Measurements from ENCODE around the gene GRAMD4. TPM values are rescaled to one million over a fixed set of nuclear protein-coding genes. Genes with fewer than 3 reads are reported as not detected.

Gene GRAMD4
- polyA plus RNA-seq, 1 of the 3 experiments (the other 2 are of a cell fraction): 15.5 TPM

DNA sequence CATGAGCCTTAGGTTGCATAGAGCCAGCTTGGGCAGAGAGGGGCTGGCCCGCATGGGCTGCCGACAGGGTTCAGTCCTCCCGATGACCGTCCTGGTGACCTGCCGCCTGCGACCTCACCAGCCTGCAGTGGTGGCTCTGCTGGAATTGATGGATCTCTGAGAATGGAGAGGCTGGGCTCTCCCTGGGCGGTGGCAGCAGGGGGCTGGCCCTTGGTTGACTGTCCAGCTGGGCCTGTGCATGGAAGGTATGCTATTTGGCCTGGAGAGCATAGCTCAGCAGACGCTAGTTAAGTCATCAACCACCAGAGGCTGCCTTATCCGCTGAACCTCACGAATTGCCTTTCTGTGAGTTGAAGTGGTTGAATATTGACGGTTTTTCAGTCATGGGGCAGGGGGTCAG, 19.7 kb downstream of the GRAMD4 start (continued):
- TF ChIP-seq, protein P1, sequence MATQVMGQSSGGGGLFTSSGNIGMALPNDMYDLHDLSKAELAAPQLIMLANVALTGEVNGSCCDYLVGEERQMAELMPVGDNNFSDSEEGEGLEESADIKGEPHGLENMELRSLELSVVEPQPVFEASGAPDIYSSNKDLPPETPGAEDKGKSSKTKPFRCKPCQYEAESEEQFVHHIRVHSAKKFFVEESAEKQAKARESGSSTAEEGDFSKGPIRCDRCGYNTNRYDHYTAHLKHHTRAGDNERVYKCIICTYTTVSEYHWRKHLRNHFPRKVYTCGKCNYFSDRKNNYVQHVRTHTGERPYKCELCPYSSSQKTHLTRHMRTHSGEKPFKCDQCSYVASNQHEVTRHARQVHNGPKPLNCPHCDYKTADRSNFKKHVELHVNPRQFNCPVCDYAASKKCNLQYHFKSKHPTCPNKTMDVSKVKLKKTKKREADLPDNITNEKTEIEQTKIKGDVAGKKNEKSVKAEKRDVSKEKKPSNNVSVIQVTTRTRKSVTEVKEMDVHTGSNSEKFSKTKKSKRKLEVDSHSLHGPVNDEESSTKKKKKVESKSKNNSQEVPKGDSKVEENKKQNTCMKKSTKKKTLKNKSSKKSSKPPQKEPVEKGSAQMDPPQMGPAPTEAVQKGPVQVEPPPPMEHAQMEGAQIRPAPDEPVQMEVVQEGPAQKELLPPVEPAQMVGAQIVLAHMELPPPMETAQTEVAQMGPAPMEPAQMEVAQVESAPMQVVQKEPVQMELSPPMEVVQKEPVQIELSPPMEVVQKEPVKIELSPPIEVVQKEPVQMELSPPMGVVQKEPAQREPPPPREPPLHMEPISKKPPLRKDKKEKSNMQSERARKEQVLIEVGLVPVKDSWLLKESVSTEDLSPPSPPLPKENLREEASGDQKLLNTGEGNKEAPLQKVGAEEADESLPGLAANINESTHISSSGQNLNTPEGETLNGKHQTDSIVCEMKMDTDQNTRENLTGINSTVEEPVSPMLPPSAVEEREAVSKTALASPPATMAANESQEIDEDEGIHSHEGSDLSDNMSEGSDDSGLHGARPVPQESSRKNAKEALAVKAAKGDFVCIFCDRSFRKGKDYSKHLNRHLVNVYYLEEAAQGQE (IDR thresholded peaks at IDR 0.05; ENCODE audit: low read depth, low read length): no peak
- no peak for TF ChIP-seq FOSL2 (IDR thresholded peaks at IDR 0.05; ENCODE audit: borderline replicate concordance, low read depth)
- TF ChIP-seq NRF1 (IDR thresholded peaks at IDR 0.05; ENCODE audit: low read depth, low read length): no peak
- TF ChIP-seq SMC3 (IDR thresholded peaks at IDR 0.05; ENCODE audit: low read depth, low read length): no peak
- TF ChIP-seq JUND (IDR thresholded peaks at IDR 0.05): no peak
- TF ChIP-seq, protein P2, sequence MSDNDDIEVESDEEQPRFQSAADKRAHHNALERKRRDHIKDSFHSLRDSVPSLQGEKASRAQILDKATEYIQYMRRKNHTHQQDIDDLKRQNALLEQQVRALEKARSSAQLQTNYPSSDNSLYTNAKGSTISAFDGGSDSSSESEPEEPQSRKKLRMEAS (IDR thresholded peaks at IDR 0.05; ENCODE audit: low read depth): no peak
- no peak for TF ChIP-seq ELF1 (IDR thresholded peaks at IDR 0.05)
- TF ChIP-seq, protein P3, sequence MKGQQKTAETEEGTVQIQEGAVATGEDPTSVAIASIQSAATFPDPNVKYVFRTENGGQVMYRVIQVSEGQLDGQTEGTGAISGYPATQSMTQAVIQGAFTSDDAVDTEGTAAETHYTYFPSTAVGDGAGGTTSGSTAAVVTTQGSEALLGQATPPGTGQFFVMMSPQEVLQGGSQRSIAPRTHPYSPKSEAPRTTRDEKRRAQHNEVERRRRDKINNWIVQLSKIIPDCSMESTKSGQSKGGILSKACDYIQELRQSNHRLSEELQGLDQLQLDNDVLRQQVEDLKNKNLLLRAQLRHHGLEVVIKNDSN (IDR thresholded peaks at IDR 0.05; ENCODE audit: borderline replicate concordance, low read depth): no peak
- TF ChIP-seq, protein P4, sequence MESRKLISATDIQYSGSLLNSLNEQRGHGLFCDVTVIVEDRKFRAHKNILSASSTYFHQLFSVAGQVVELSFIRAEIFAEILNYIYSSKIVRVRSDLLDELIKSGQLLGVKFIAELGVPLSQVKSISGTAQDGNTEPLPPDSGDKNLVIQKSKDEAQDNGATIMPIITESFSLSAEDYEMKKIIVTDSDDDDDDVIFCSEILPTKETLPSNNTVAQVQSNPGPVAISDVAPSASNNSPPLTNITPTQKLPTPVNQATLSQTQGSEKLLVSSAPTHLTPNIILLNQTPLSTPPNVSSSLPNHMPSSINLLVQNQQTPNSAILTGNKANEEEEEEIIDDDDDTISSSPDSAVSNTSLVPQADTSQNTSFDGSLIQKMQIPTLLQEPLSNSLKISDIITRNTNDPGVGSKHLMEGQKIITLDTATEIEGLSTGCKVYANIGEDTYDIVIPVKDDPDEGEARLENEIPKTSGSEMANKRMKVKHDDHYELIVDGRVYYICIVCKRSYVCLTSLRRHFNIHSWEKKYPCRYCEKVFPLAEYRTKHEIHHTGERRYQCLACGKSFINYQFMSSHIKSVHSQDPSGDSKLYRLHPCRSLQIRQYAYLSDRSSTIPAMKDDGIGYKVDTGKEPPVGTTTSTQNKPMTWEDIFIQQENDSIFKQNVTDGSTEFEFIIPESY (IDR thresholded peaks at IDR 0.05; ENCODE audit: borderline replicate concordance, low read depth): no peak

DNA sequence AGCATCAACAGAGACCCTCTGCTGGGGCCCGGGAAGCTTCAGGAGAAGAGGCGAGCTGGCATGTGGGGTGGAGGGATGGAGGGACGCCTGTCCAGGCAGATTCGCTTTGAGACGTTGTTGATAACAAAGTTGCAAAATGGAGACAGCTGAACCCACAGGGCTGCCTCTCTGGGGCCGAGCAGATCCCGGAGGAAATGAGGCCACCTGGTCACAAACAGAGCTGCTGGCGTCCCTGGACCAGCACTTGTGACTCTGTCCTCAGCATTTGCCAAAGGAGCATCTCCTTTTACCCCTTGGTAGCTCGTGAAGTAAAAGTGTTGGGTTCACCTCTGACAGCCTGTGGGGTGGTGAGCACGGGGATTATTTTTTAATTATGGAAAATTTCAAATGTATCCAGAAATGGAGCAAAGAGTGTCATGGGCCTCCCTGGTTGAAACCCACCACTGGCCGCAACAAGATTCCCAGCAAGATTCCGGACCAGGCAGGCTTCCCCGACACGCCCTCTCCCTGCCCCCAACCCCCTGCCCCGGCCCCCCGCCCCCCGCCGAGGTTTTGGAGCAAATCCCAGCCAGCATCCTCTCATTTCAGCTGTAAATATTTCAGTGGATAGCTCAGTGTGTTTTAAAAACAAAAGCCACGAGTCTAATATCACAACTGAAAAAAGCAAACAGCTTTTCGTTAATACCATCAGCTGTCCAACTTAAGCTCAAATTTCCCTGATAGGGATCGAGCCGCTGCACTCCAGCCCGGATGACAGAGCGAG, 20.3 kb downstream of the GRAMD4 start:
- peaks cover 0 to 21% of the 10 kb centered on the region in 2 experiments; a peak in 1 of 4 replicates for H3K4me1 ChIP-seq (ENCODE audit: control insufficient read depth in 1 of 2, insufficient read depth in 2 of 2, low read depth in 1 of 2, low read length in 1 of 2)
- H3K4me3 ChIP-seq (ENCODE audit: low read depth in 2 of 2, low read length in 1 of 2): no peak overlapping the region
- H3K9me3 ChIP-seq: no peaks in the 10 kb centered on the region
- H4K20me1 ChIP-seq (ENCODE audit: insufficient read depth): no peaks in the 10 kb centered on the region
- H3K9ac ChIP-seq: no peak overlapping the region
- no peaks in the 10 kb centered on the region for H3K36me3 ChIP-seq (replicated peaks in 1 of 2; ENCODE audit: control insufficient read depth in 1 of 2, insufficient read depth in 2 of 2, low read length in 1 of 2)
- H3K4me2 ChIP-seq: no peak overlapping the region
- ChIA-PET CTCF (interaction anchor here (0.9 to 1.3 kb wide), 2 partner anchors 11 to 77 kb away, joined by 5 to 6 read pairs; no protein-coding TSS in a partner anchor), POLR2A (no interaction called here)
- no peak overlapping the region for H2AFZ ChIP-seq (ENCODE audit: low read depth)
- no peaks in the 10 kb centered on the region for H3K27me3 ChIP-seq (ENCODE audit: insufficient read depth)
- no peak for DNase-seq
- no peaks in the 10 kb centered on the region for H3K9me2 ChIP-seq
- 86% methylated on average over 22 of the region's 24 CpGs for WGBS (ENCODE audit: low lambda C conversion rate)
- no peak overlapping the region for H3K27ac ChIP-seq (ENCODE audit: low read depth in 2 of 2, low read length in 1 of 2)
- TF ChIP-seq POLR2AphosphoS5 (IDR thresholded peaks at IDR 0.05; ENCODE audit: low read depth, low read length) (no peak), EP300 (IDR thresholded peaks at IDR 0.05; ENCODE audit: borderline replicate concordance in 1 of 2, low read depth in 1 of 2, low read length in 1 of 2) (no peak), FOXM1 (IDR thresholded peaks at IDR 0.05; ENCODE audit: low read depth) (no peak), TEAD4 (IDR thresholded peaks at IDR 0.05; ENCODE audit: borderline replicate concordance, insufficient read depth) (no peak), CHD2 (IDR thresholded peaks at IDR 0.05; ENCODE audit: low read length, partially characterized antibody) (no peak)
- TF ChIP-seq, protein P2 (IDR thresholded peaks at IDR 0.05; ENCODE audit: low read depth): no peak
- TF ChIP-seq, protein P5, sequence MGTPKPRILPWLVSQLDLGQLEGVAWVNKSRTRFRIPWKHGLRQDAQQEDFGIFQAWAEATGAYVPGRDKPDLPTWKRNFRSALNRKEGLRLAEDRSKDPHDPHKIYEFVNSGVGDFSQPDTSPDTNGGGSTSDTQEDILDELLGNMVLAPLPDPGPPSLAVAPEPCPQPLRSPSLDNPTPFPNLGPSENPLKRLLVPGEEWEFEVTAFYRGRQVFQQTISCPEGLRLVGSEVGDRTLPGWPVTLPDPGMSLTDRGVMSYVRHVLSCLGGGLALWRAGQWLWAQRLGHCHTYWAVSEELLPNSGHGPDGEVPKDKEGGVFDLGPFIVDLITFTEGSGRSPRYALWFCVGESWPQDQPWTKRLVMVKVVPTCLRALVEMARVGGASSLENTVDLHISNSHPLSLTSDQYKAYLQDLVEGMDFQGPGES (IDR thresholded peaks at IDR 0.05; ENCODE audit: low read depth, low read length): no peak
- TF ChIP-seq, protein P6, sequence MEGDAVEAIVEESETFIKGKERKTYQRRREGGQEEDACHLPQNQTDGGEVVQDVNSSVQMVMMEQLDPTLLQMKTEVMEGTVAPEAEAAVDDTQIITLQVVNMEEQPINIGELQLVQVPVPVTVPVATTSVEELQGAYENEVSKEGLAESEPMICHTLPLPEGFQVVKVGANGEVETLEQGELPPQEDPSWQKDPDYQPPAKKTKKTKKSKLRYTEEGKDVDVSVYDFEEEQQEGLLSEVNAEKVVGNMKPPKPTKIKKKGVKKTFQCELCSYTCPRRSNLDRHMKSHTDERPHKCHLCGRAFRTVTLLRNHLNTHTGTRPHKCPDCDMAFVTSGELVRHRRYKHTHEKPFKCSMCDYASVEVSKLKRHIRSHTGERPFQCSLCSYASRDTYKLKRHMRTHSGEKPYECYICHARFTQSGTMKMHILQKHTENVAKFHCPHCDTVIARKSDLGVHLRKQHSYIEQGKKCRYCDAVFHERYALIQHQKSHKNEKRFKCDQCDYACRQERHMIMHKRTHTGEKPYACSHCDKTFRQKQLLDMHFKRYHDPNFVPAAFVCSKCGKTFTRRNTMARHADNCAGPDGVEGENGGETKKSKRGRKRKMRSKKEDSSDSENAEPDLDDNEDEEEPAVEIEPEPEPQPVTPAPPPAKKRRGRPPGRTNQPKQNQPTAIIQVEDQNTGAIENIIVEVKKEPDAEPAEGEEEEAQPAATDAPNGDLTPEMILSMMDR (IDR thresholded peaks at IDR 0.05): no peak
- TF ChIP-seq, protein P7, sequence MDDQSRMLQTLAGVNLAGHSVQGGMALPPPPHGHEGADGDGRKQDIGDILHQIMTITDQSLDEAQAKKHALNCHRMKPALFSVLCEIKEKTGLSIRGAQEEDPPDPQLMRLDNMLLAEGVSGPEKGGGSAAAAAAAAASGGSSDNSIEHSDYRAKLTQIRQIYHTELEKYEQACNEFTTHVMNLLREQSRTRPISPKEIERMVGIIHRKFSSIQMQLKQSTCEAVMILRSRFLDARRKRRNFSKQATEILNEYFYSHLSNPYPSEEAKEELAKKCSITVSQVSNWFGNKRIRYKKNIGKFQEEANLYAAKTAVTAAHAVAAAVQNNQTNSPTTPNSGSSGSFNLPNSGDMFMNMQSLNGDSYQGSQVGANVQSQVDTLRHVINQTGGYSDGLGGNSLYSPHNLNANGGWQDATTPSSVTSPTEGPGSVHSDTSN (IDR thresholded peaks at IDR 0.05): no peak
- no peaks in the 10 kb centered on the region for H3F3A ChIP-seq (replicated peaks; ENCODE audit: insufficient read depth)
- H3K79me2 ChIP-seq (ENCODE audit: insufficient read depth): no peaks in the 10 kb centered on the region

Data from SK-N-SH (cell line).